Activated CD4-positive, alpha-beta T cell treated with anti-CD3 and anti-CD28 coated beads, Interleukin-2, amount 10 ng/mL, durations not matched to agents 24 days and 14 days (primary cell): ENCODE data around the gene HEY2. TPM values are rescaled to one million over a fixed set of nuclear protein-coding genes. Genes with fewer than 3 reads are reported as not detected.
A peak's percentile ranks its signal among the peaks of the same experiment; 100 is the strongest.
"Not testable (repeated sequence)": the region's sequence is repeated elsewhere in the genome, so short reads cannot be mapped to it uniquely, and the experiment has no call there.

Experiments used
- DNase-seq: peaks from one replicate; pipeline ENCODE4 v3.0.0; 2022
- H3K27ac Mint-ChIP-seq: one replicate; pipeline ENCODE4 v1.8.0; 2022; ENCODE audit warnings: mild to moderate bottlenecking, mixed read lengths
- H3K27me3 Mint-ChIP-seq: one replicate; pipeline ENCODE4 v1.8.0; 2022; ENCODE audit warnings: mixed read lengths
- H3K36me3 Mint-ChIP-seq: one replicate; pipeline ENCODE4 v1.8.0; 2022; ENCODE audit warnings: low read depth, mild to moderate bottlenecking, mixed read lengths
- H3K4me1 Mint-ChIP-seq: one replicate; pipeline ENCODE4 v1.8.0; 2021; ENCODE audit warnings: mixed read lengths
- H3K4me3 Mint-ChIP-seq: one replicate; pipeline ENCODE4 v1.8.0; 2022; ENCODE audit warnings: mild to moderate bottlenecking, moderate library complexity, mixed read lengths
- H3K9me3 Mint-ChIP-seq: one replicate; pipeline ENCODE4 v1.8.0; 2021; ENCODE audit warnings: mixed read lengths
- intact Hi-C: fragments of 100-400 bp; cut with micrococcal nuclease; formaldehyde crosslinking; loops from one replicate; pipeline ENCODE4 v1.15.1; 2023
- total RNA-seq: library from RNA; stranded (reverse); gene quantifications from 2 replicates; pipeline ENCODE4 v1.2.3, GENCODE V29; 2022

Gene HEY2
- total RNA-seq, 1 donor from 2014 or later = not detected

DNA sequence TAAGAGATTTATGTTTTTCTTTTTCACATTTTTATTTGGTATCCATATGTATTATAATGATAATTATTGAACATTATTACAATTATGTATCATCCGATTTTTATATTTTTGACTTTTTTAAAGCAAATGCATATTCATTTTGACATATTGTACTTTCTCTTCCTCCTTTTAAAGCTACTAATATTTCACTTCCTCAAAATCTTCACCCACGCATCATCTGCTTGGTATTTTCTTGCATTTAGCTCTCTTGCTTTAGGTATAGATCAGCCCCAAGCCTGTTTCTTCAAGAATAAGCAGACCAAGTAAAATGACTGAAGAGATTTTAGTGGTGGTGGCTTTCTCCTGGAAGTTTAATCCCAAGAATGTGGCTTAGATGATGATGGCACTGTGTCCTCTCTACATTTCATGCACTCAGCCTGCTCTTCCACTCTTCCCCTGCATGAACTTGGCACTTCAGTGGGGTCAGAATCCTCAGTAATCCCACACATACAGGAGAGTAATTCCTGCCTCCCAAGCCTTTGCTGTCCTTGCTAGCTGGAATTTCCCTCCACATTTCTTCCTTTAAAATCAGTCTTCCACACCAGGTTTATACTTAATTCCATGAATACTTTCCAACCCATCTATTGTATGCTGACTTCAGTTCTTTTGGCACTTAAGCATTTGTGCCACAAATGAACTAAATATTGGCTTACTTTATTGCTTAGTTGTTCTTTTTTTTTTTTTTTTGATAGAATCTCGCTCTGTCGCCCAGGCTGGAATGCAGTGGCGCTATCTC lies 49.5 kb downstream of the HEY2 start:
- peak; percentile 15 for DNase-seq
- no peaks in the 10 kb centered on the region for H3K9me3 Mint-ChIP-seq
- H3K27me3 Mint-ChIP-seq = no peaks in the 10 kb centered on the region
- H3K36me3 Mint-ChIP-seq = peaks cover 41% of the 10 kb centered on the region
- H3K27ac Mint-ChIP-seq = no peak overlapping the region
- H3K4me1 Mint-ChIP-seq = peaks cover 39% of the 10 kb centered on the region
- H3K4me3 Mint-ChIP-seq = no peak overlapping the region
- intact Hi-C loops = loop anchor here (10.0 kb wide), 1 partner anchor 1716 kb away; the partner anchor contains the start of gene MTCL3

GRCh38 chr6:125802383-125802782 lies 53.0 kb downstream of the HEY2 start:
- peak; percentile 54 for DNase-seq
- Mint-ChIP-seq H3K27ac (no peak overlapping the region), H3K27me3 (no peaks in the 10 kb centered on the region), H3K36me3 (peaks cover 41% of the 10 kb centered on the region), H3K4me1 (peaks cover 48% of the 10 kb centered on the region), H3K9me3 (no peaks in the 10 kb centered on the region), H3K4me3 (no peak overlapping the region)
- intact Hi-C loops = no loop called here

DNA sequence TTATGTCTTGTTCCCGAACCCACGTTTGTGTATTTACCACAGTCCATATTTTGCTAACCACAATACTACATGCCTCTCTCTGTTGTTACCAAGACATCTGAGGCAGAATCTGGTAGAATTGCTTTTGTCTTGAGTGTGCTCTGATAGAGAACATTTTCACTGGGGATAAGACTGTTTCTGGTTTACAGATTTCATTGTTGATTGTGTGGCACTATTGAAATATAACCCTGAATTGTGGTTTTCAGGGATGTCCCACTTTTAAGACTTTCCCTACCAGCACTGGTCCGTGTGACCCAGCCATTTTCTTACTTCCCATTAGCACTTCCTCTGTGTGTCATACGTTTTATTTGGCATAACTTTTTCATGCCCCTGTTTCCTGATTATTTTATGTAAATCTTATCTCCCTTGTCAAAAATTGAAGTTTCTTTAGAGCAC lies 53.5 kb downstream of the HEY2 start:
- Mint-ChIP-seq H3K9me3 (no peaks in the 10 kb centered on the region), H3K4me3 (no peak overlapping the region), H3K27me3 (no peaks in the 10 kb centered on the region), H3K27ac (no peak overlapping the region), H3K4me1 (peaks cover 50% of the 10 kb centered on the region), H3K36me3 (peaks cover 39% of the 10 kb centered on the region)
- DNase-seq = peak; percentile 14
- intact Hi-C loops = no loop called here

- intact Hi-C loops = no loop called here
- DNase-seq = peak; percentile 59
- H3K4me3 Mint-ChIP-seq = no peak overlapping the region
Measured at GRCh38 chr6:125804264-125804663, 54.8 kb downstream of the HEY2 start.

GRCh38 chr6:125804866-125805425 lies 55.5 kb downstream of the HEY2 start:
- H3K9me3 Mint-ChIP-seq, H3K27ac Mint-ChIP-seq, H3K27me3 Mint-ChIP-seq, H3K4me3 Mint-ChIP-seq, intact Hi-C loops: not testable (repeated sequence)
- DNase-seq = peak; percentile 40
- Mint-ChIP-seq H3K4me1 (peaks cover 57% of the 10 kb centered on the region), H3K36me3 (peaks cover 41% of the 10 kb centered on the region)

More at GRCh38 chr6:125804264-125804663, 54.8 kb downstream of the HEY2 start:
- peaks cover 57% of the 10 kb centered on the region for H3K4me1 Mint-ChIP-seq
- no peaks in the 10 kb centered on the region for H3K9me3 Mint-ChIP-seq
- no peaks in the 10 kb centered on the region for H3K27me3 Mint-ChIP-seq
- H3K36me3 Mint-ChIP-seq = peaks cover 44% of the 10 kb centered on the region
- H3K27ac Mint-ChIP-seq = peak overlapping the region; percentile 39

- Mint-ChIP-seq H3K27me3 (no peaks in the 10 kb centered on the region), H3K4me1 (peaks cover 63% of the 10 kb centered on the region), H3K4me3 (peak overlapping the region; percentile 46), H3K9me3 (no peaks in the 10 kb centered on the region), H3K36me3 (peaks cover 34% of the 10 kb centered on the region), H3K27ac (peak overlapping the region; percentile 79)
- DNase-seq = peak; percentile 45
- intact Hi-C loops = loop anchor here (1.0 kb wide), 3 partner anchors 13 to 103 kb away; no protein-coding TSS in a partner anchor
Measured at GRCh38 chr6:125806813-125807212, 57.4 kb downstream of the HEY2 start.

DNA sequence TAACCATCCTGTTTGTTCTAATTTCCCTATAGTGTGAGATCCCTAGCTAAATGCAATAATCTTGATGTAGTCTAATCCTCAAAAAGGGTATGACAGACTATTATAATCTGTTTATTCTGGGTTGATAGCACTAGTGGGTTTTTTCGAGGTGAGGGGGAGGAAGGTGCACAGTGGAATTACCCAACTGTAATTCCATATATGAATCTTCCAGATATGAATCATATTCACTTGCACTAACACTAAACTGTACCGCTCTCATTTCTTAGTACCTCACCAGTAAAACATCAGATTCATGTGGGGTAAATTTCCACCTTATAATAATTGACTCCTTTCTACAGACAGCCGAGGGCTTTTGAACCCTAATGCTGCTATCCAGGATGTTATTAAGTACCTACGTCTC lies 57.9 kb downstream of the HEY2 start:
- Mint-ChIP-seq H3K27ac (peak overlapping the region; percentile 79), H3K9me3 (no peaks in the 10 kb centered on the region), H3K4me1 (peaks cover 63% of the 10 kb centered on the region), H3K4me3 (peak overlapping the region; percentile 46), H3K36me3 (peaks cover 30% of the 10 kb centered on the region), H3K27me3 (no peaks in the 10 kb centered on the region)
- DNase-seq = peak; percentile 50
- intact Hi-C loops = loop anchor here (1.0 kb wide), 3 partner anchors 13 to 103 kb away; no protein-coding TSS in a partner anchor

- Mint-ChIP-seq H3K27me3 (no peaks in the 10 kb centered on the region), H3K4me1 (peaks cover 66% of the 10 kb centered on the region), H3K27ac (peak overlapping the region; percentile 55), H3K36me3 (peaks cover 33% of the 10 kb centered on the region), H3K4me3 (peak overlapping the region; percentile 26), H3K9me3 (no peaks in the 10 kb centered on the region)
- DNase-seq = peak; percentile 53
- intact Hi-C loops = no loop called here
Measured at GRCh38 chr6:125808060-125808459, 58.6 kb downstream of the HEY2 start.

DNA sequence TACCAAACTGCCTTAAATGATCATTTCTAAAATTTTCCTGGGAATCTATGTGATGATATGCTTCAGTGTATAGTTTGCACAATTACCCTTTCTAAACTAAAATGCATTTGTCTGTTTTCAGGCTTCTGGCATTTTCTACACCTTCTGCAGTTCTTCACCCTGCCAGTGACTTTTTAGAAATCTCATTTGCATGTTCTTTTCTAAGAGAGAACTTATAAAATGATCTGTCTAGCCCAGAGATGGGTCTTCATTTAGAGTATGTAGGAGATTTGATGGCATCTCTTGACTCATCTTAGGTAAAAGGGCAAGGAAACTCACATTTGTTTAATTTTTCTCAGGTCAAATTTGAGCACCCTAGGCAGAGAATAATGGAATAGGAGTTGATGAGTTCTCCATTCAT lies 59.2 kb downstream of the HEY2 start:
- Mint-ChIP-seq H3K27ac (peak overlapping the region; percentile 55), H3K9me3 (no peaks in the 10 kb centered on the region), H3K4me3 (no peak overlapping the region), H3K36me3 (peaks cover 35% of the 10 kb centered on the region), H3K27me3 (no peaks in the 10 kb centered on the region), H3K4me1 (peaks cover 64% of the 10 kb centered on the region)
- intact Hi-C loops = no loop called here
- no peak for DNase-seq

GRCh38 chr6:125809570-125810170 lies 60.2 kb downstream of the HEY2 start:
- H3K27ac Mint-ChIP-seq = no peak overlapping the region
- H3K27me3 Mint-ChIP-seq = no peaks in the 10 kb centered on the region
- intact Hi-C loops = no loop called here
- H3K36me3 Mint-ChIP-seq = peaks cover 31% of the 10 kb centered on the region
- no peak overlapping the region for H3K4me3 Mint-ChIP-seq
- no peaks in the 10 kb centered on the region for H3K9me3 Mint-ChIP-seq
- peaks cover 61% of the 10 kb centered on the region for H3K4me1 Mint-ChIP-seq
- DNase-seq = no peak

DNA sequence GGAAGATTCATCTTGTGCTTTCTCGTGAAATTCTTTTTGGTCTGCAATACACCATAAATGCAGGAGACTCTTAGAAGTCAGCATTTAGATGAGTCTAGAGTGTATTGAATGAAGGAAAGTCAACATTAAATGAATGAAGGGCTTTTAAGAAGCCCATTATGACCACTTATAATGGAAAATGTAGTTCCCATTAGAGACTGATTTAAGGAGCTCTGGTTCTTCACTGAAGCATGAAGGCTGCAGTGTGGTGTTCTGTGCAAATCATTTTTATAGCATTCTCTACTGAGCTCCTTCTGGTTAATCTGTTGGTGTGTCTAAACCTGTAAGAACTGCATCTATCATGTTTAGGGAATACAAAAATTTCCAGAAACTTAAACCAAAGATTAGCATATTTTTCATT lies 61.0 kb downstream of the HEY2 start:
- Mint-ChIP-seq H3K9me3 (no peaks in the 10 kb centered on the region), H3K4me3 (no peak overlapping the region), H3K27me3 (no peaks in the 10 kb centered on the region), H3K36me3 (peaks cover 36% of the 10 kb centered on the region), H3K27ac (no peak overlapping the region), H3K4me1 (peaks cover 60% of the 10 kb centered on the region)
- no peak for DNase-seq
- intact Hi-C loops = no loop called here
